Ascending aorta (tissue), 2 donors: ENCODE measurements around the gene ITM2C. TPM values are rescaled to one million over a fixed set of nuclear protein-coding genes. Genes with fewer than 3 reads are reported as not detected.

Source experiments
- DNase-seq, 2 donors: peaks; one replicate each; pipeline ENCODE4 v3.0.0-alpha.2; 2019; ENCODE audit warnings: low spot score in 2 of 2
- H3K27ac ChIP-seq, 2 donors: fragments of 200-600 bp; sonication (generic); one replicate each; pipeline ENCODE4 v1.5.1; 2016 to 2017; ENCODE audit warnings: mild to moderate bottlenecking in 1 of 2
- H3K27me3 ChIP-seq: fragments of 200-600 bp; sonication (generic); one replicate; pipeline ENCODE4 v1.5.1; 2017
- H3K36me3 ChIP-seq, 2 donors: fragments of 200-600 bp; sonication (generic); one replicate each; pipeline ENCODE4 v1.5.1; 2016
- H3K4me1 ChIP-seq, 2 donors: fragments of 200-600 bp; sonication (generic); one replicate each; pipeline ENCODE4 v1.5.1; 2016 to 2017; ENCODE audit warnings: mild to moderate bottlenecking in 1 of 2
- H3K4me3 ChIP-seq, 2 donors: fragments of 200-600 bp; sonication (generic); one replicate each; pipeline ENCODE4 v1.5.1; 2016 to 2017; ENCODE audit warnings: mild to moderate bottlenecking in 1 of 2
- H3K9me3 ChIP-seq, 2 donors: fragments of 200-600 bp; sonication (generic); one replicate each; pipeline ENCODE4 v1.5.1; 2016
- CTCF ChIP-seq, 3 experiments: fragments of 200-600 bp in 2 of 3; fragments of 450-650 bp in 1 of 3; sonication (generic) in 2 of 3; IDR thresholded peaks; one replicate each; pipeline ENCODE4 v1.5.1; 2016 to 2019; ENCODE audit warnings: antibody characterized with exemption in 3 of 3, mild to moderate bottlenecking in 1 of 3, moderate library complexity in 1 of 3
- intact Hi-C: fragments of 100-400 bp; cut with DNase I; formaldehyde crosslinking; loops from one replicate; pipeline ENCODE4 v1.15.1; 2023
- total RNA-seq: library from RNA; depleted of rRNA; stranded (reverse); fragments of >200 nt; gene quantifications from one replicate; pipeline ENCODE4 v1.1.0, GENCODE V29; 2016

Gene ITM2C
- total RNA-seq, 1 donor from 2014 or later: 84.9 TPM

GRCh38 chr2:230842473-230842872, 22.3 kb upstream of the ITM2C start:
- Histone ChIP-seq H3K27ac (no peak overlapping the region), H3K27me3 (no peaks in the 10 kb centered on the region), H3K9me3 (peaks cover 0 to 4% of the 10 kb centered on the region in 2 donors), H3K4me3 (no peak overlapping the region), H3K36me3 (no peaks in the 10 kb centered on the region), H3K4me1 (no peaks in the 10 kb centered on the region)
- intact Hi-C loops: no loop called here
- no peak for DNase-seq
- TF ChIP-seq CTCF (IDR thresholded peaks at IDR 0.05): no peak

DNA sequence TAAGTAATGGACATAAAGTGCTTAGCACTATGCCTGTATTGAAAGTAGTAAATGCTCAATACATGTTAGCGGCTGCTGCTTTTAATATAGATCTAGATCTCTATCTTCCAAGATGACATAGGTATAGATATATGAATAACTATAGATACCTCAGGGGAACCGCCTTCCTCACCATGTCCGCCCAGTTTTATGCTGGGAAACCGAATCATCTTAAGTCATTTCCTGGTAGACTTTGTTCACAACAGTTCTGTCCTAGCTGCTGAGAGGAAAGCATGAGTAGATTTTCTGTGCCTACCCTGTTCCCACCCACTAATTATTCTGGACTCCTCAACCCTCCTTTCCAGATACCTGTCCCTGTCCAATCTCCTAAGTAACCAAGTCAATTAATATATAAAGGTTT, 21.6 kb upstream of the ITM2C start:
- no peak for DNase-seq
- Histone ChIP-seq H3K36me3 (no peaks in the 10 kb centered on the region), H3K4me1 (no peaks in the 10 kb centered on the region), H3K4me3 (no peak overlapping the region), H3K9me3 (peaks cover 0 to 4% of the 10 kb centered on the region in 2 donors), H3K27me3 (no peaks in the 10 kb centered on the region), H3K27ac (no peak overlapping the region)
- TF ChIP-seq CTCF (IDR thresholded peaks at IDR 0.05): no peak
- intact Hi-C loops: no loop called here

- no peak for DNase-seq
- Histone ChIP-seq H3K4me3 (no peak overlapping the region), H3K9me3 (no peaks in the 10 kb centered on the region), H3K4me1 (no peaks in the 10 kb centered on the region), H3K27me3 (peaks cover 7% of the 10 kb centered on the region), H3K36me3 (no peaks in the 10 kb centered on the region), H3K27ac (no peak overlapping the region)
- intact Hi-C loops: loop anchor here (5.0 kb wide), 1 partner anchor 66 kb away; no protein-coding TSS in a partner anchor
- TF ChIP-seq CTCF (IDR thresholded peaks at IDR 0.05): no peak
Observed at GRCh38 chr2:230846360-230846759, 18.4 kb upstream of the ITM2C start.

- Histone ChIP-seq H3K27me3 (peaks cover 7% of the 10 kb centered on the region), H3K4me3 (peak overlapping the region in 1 of 2 donors; percentile 36), H3K9me3 (no peaks in the 10 kb centered on the region), H3K4me1 (no peaks in the 10 kb centered on the region), H3K36me3 (no peaks in the 10 kb centered on the region), H3K27ac (no peak overlapping the region)
- peak; percentile 74 to 95 (median 84) for TF ChIP-seq CTCF (IDR thresholded peaks at IDR 0.05)
- peak; percentile 52 to 93 for DNase-seq
- intact Hi-C loops: loop anchor here (1.0 to 5.0 kb wide), 2 partner anchors 64 to 139 kb away; no protein-coding TSS in a partner anchor
Observed at GRCh38 chr2:230847883-230848388, 16.8 kb upstream of the ITM2C start.

GRCh38 chr2:230849633-230850357, 14.9 kb upstream of the ITM2C start:
- H3K4me3 ChIP-seq: no peak overlapping the region
- intact Hi-C loops: loop anchor here (5.0 kb wide), 1 partner anchor 63 kb away; no protein-coding TSS in a partner anchor
- no peak overlapping the region for H3K27ac ChIP-seq
- H3K4me1 ChIP-seq: no peaks in the 10 kb centered on the region
- TF ChIP-seq CTCF (IDR thresholded peaks at IDR 0.05): peak; percentile 47 to 88 (median 74)
- no peaks in the 10 kb centered on the region for H3K9me3 ChIP-seq
- peaks cover 7% of the 10 kb centered on the region for H3K27me3 ChIP-seq
- DNase-seq: no peak
- no peaks in the 10 kb centered on the region for H3K36me3 ChIP-seq
